ENCODE data around the gene OR52E4.

Gene OR52E4

DNA sequence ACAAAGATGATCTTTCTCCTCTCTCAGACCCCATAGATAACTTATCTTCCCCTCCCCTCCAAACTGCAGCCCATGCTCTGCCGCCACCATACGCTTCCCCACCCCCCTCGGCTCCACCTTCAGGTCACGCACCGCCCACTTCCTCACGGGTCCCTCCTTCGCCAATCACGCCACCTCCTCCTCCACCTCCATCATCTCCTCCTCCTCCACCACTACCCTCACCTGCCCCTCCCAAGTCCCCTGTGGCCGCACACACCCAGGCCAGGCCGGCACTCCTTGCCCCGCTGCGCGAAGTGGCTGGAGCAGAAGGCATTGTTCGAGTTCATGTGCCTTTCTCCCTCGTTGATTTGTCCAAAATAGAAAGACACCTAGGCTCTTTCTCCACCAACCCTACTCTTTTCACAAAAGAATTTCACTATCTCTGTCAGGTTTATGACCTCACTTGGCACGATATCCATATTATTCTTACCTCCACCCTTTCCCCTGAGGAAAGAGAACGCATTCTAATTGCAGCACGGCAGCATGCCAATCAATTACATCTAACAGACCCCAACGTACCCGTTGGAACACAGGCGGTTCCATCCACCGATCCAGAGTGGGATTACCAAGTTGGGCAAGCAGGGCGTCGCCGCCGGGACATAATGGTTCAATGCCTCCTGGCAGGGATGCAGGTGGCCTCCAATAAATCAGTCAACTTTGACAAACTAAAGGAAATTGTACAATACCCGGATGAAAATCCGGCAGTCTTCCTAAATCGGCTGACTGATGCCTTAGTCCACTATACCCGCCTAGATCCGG, 49.3 kb downstream of the OR52E4 start:
- no peak for DNase-seq

GRCh38 chr11:5930614-5931013, 50.2 kb downstream of the OR52E4 start:
- no peak for DNase-seq

DNA sequence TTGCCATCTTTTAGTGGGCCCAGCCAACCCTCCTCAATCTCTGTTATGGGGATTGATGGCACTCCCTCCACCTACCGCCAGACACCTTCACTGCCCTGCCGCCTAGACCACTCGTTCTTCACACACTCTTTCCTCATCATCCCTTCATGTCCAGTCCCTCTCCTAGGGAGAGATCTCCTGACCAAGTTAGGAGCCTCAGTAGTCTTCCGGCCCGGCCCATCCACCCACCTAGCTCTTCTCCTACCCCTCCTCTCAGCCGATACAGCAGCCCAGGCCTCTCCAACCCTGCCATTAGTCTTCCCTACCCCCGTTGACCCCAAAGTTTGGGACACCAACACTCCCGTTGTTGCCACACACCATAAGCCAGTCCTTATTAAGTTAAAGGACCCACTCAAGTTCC, 50.6 kb downstream of the OR52E4 start:
- no peak for DNase-seq

DNA sequence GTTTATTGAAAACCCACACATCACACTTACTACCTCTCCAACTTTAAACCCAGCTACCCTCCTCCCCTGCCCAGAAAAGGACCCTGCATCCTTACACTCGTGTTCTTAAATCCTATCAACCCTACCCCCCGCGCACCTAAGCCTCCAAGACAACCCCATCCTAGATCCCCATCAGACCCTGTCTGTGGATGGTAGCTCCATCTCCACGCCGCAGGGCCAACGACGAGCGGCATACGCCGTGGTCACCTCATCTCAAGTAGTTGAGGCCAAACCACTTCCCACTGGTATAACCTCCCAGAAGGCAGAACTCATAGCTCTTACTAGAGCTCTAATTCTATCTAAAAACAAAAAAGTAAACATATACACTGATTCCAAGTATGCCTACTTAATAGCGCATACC, 52.2 kb downstream of the OR52E4 start:
- no peak for DNase-seq

GRCh38 chr11:5933116-5933515, 52.7 kb downstream of the OR52E4 start:
- DNase-seq, result no peak
